SK-N-MC (cell line): ENCODE measurements around the gene SEMA5A.

ENCODE experiments used
- DNase-seq: peaks from one replicate; pipeline ENCODE4 v3.0.0-alpha.2; 2011; ENCODE audit warnings: low read depth, low spot score
- H3K27ac ChIP-seq: fragments of 200-600 bp; sonication (generic); 2 replicates; pipeline ENCODE4 v1.5.1; 2016; ENCODE audit warnings: mixed run types
- H3K36me3 ChIP-seq: fragments of 200-600 bp; sonication (generic); 2 replicates; pipeline ENCODE4 v1.6.1; 2017; ENCODE audit warnings: antibody characterized with exemption, low read length, mixed read lengths; ENCODE audit not compliant: insufficient read depth
- H3K4me3 ChIP-seq: fragments of 200-600 bp; sonication (generic); 2 replicates; pipeline ENCODE4 v1.5.1; 2016
- H3K9ac ChIP-seq: fragments of 200-600 bp; sonication (generic); 2 replicates; pipeline ENCODE4 v1.8.0; 2017; ENCODE audit warnings: mixed run types, mixed read lengths; ENCODE audit not compliant: insufficient read length
- H3K9me3 ChIP-seq: fragments of 200-600 bp; sonication (generic); 2 replicates; pipeline ENCODE4 v1.6.1; 2017; ENCODE audit warnings: low read depth, mild to moderate bottlenecking, antibody characterized with exemption, low read length, moderate library complexity, mixed read lengths
- EZH2 ChIP-seq: fragments of 200-600 bp; sonication (generic); IDR thresholded peaks from one replicate; pipeline ENCODE4 v1.6.1; 2017; ENCODE audit warnings: antibody characterized with exemption
- FOXP2 ChIP-seq: optimal IDR thresholded peaks from 2 replicates; pipeline ENCODE3; 2011; ENCODE audit warnings: mild to moderate bottlenecking, moderate library complexity; ENCODE audit not compliant: insufficient read depth; ENCODE audit errors: extremely low read length, control extremely low read depth
- POLR2AphosphoS5 ChIP-seq: IDR thresholded peaks from 2 replicates; pipeline ENCODE4 v1.6.1; 2012; ENCODE audit warnings: mild to moderate bottlenecking, low read depth, low read length, borderline replicate concordance

The SEMA5A gene

GRCh38 chr5:9553561-9553960 lies 7.7 kb upstream of the SEMA5A start:
- H3K36me3 ChIP-seq, result no peaks in the 10 kb centered on the region
- TF ChIP-seq EZH2 (no peak), POLR2AphosphoS5 (no peak), FOXP2 (no peak)
- H3K4me3 ChIP-seq, result no peak overlapping the region
- H3K9me3 ChIP-seq, result no peaks in the 10 kb centered on the region
- no peak overlapping the region for H3K27ac ChIP-seq
- no peak overlapping the region for H3K9ac ChIP-seq
- no peak for DNase-seq

GRCh38 chr5:9551567-9552537 lies 6.0 kb upstream of the SEMA5A start:
- no peaks in the 10 kb centered on the region for H3K9me3 ChIP-seq
- H3K4me3 ChIP-seq, result no peak overlapping the region
- no peak overlapping the region for H3K9ac ChIP-seq
- DNase-seq, result no peak
- no peaks in the 10 kb centered on the region for H3K36me3 ChIP-seq
- H3K27ac ChIP-seq, result no peak overlapping the region
- no peak for TF ChIP-seq EZH2
- TF ChIP-seq FOXP2, result no peak
- no peak for TF ChIP-seq POLR2AphosphoS5

DNA sequence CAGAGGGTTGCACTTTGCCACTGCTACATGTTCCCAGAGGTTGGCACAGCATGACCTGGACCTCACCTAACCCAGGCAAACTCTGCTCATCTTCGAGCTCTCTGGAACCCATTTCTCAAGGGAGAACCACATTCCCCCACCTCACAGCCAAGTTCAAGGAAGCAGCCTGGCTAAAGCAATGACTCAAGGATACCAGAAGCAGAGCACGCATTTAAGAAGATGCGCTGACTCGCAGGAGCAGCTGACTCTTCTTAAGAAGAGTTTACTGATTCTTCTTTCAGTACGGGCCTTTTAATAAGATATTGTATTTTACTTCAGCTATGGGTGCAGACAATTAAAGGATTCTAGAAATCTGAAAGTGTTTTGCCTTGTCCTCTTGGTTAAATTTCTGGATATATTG lies 4.1 kb upstream of the SEMA5A start:
- TF ChIP-seq EZH2, result no peak
- TF ChIP-seq POLR2AphosphoS5, result no peak
- no peak for TF ChIP-seq FOXP2
- Histone ChIP-seq H3K36me3 (no peaks in the 10 kb centered on the region), H3K27ac (no peak overlapping the region), H3K9ac (no peak overlapping the region), H3K9me3 (no peaks in the 10 kb centered on the region), H3K4me3 (no peak overlapping the region)
- no peak for DNase-seq

DNA sequence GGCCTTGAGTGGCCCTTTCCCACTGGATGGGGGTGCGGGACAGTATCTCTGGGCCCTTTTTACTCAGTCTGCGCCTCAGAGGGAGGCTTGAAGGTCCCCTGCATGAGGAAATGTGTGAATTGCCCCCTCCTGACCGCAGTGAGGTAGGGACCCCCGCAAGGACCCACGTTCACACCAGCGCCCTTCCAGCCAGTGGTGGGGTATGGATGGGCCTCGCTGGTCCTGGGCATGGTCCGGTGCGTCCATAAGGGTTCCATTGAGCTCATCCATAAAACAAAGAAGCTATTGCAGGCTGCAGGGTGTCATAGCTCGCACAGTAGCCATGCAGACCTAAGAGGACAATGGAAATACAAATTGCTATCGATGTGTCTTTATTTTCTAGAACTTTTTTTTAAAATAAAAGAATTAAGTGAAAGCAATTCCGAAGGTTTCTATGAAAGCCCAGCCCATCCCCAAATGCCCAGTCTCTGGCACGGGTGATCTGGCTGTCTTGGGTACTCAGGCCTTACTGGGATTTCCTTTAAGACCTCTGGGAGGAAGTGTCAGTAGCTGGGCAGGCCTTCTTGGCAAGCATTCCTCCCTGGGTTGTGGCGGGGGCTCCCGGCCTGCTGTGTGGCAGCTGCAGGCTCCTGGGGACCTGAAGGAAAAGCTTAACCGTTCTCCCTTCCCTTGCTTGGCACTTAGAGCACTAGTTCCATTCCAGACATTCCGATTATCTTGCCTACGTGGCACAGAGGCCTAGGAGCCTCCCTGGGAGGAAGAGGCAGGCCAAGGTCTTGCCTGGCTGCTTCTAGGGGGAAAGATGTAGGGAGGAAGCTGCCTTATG lies 1.5 kb upstream of the SEMA5A start:
- H3K36me3 ChIP-seq, result no peaks in the 10 kb centered on the region
- DNase-seq, result no peak
- no peaks in the 10 kb centered on the region for H3K9me3 ChIP-seq
- TF ChIP-seq POLR2AphosphoS5 (no peak), FOXP2 (no peak), EZH2 (no peak)
- H3K27ac ChIP-seq, result no peak overlapping the region
- H3K9ac ChIP-seq, result no peak overlapping the region
- H3K4me3 ChIP-seq, result no peak overlapping the region

DNA sequence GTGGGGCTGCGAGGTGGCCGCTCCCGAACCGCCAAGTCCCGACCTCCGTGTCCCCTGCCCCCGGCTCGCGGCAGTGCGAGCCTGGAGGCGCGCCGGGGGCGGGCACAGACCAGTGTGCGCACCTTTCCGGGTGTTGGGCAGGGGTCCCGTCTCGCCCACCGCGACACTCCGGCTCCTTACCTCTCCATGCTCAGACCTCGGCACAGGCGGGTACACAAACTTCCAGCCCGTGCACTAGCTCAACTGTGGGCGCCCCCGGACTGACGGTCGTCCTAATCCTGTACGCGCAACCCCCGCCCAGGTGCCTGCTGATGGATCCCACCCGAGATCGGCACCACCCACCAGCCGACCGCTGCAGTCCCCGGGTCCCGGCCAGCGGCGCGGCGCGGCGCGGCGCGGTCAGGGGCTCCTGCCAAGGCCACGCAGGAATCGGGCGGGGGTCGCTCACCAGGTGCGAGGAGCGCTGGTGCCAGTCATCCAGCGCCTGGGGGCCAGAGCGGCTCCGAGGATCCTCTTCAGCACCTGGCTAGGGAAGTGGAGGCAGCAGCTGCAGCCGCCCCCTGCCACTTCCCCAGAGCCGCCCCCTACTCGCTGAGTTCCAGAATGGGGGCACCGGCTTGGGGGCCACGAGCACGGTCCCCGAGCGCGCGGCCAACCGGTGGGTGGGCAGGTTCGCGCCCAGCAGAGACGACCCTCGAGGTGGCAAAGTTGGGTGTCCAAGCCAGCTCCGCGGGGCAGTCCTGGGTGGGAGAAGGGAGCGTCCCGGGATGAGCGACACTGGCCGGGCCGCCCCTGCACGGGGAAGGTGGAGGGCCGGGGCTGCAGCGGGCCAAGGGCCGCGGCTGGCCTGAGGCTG lies 511 bp downstream of the SEMA5A start:
- H3K27ac ChIP-seq, result no peak overlapping the region
- no peaks in the 10 kb centered on the region for H3K9me3 ChIP-seq
- H3K4me3 ChIP-seq, result peak overlapping the region; percentile 66
- no peak for DNase-seq
- H3K36me3 ChIP-seq, result no peaks in the 10 kb centered on the region
- no peak for TF ChIP-seq FOXP2
- no peak for TF ChIP-seq EZH2
- H3K9ac ChIP-seq, result no peak overlapping the region

GRCh38 chr5:9544502-9545135 lies 1.3 kb downstream of the SEMA5A start:
- Histone ChIP-seq H3K9me3 (no peaks in the 10 kb centered on the region), H3K4me3 (no peak overlapping the region), H3K9ac (no peak overlapping the region), H3K36me3 (no peaks in the 10 kb centered on the region), H3K27ac (no peak overlapping the region)
- DNase-seq, result no peak
- TF ChIP-seq EZH2 (peak; percentile 84), POLR2AphosphoS5 (no peak)

DNA sequence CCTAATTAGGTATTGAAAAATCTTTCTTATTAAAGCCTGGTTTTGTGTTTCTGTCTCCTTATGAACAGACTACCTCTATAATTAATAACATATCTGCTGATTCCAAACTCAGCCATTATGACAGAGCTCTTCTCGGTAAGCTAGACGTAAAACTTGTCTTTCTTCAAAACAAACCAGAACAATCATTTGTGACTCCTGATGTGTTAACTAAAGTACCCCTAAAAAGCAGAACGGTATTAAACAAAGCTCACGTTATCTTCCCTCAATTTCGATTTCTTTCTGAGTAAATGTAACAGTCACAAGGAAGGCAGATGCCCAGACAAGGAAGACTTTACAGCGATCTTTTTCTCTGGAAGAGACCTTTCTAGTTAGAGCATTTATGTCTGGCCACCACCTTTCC lies 1.8 kb downstream of the SEMA5A start:
- Histone ChIP-seq H3K4me3 (no peak overlapping the region), H3K36me3 (no peaks in the 10 kb centered on the region), H3K27ac (no peak overlapping the region), H3K9ac (no peak overlapping the region), H3K9me3 (no peaks in the 10 kb centered on the region)
- TF ChIP-seq FOXP2 (no peak), POLR2AphosphoS5 (no peak), EZH2 (no peak)
- no peak for DNase-seq
